ENCODE results near the gene ARHGEF6. TPM values are rescaled to one million over a fixed set of nuclear protein-coding genes. Genes with fewer than 3 reads are reported as not detected.

The ARHGEF6 gene
- polyA plus RNA-seq, 1 donor from 2014 or later: 1.8 TPM

DNA sequence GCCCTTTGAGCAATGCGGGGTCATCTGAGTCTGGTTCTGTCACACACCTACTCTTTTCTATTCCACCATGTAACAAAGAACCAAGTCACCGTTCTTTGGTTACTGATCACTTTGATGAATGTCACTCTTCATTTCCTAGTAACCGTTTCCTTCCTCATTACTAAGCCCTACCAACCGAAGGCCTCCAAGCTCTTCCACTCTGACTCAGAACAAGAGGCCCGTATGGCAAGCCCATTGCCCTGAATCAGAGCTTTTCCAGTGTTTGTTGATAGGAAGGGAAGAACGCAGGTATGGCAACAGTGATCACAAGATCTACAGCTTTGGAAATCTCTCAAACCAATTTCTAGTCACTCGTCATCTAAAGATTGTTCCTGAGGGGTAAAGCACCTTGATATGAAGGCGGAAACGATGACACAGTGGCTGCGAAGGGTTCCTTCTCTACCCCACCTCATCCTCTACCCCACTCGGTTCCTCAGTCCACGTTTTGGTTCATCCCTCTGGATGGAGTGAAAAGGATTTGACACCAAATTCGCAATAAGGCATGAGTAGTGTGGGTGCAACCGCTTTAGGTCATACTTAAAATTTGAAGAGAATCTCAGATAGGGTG, 160.7 kb downstream of the ARHGEF6 start:
- Histone ChIP-seq H3K9me2 (ENCODE audit: insufficient read depth, low read length) (no peaks in the 10 kb centered on the region), H3K36me3 (ENCODE audit: insufficient read depth, low read length) (no peaks in the 10 kb centered on the region), H2AFZ (ENCODE audit: low read depth, low read length) (no peak overlapping the region), H3F3A (ENCODE audit: insufficient read depth, low read length, poor library complexity, severe bottlenecking) (no peaks in the 10 kb centered on the region), H4K20me1 (ENCODE audit: insufficient read depth) (no peaks in the 10 kb centered on the region), H3K4me3 (ENCODE audit: low read length) (no peak overlapping the region), H3K9ac (ENCODE audit: low read length) (no peak overlapping the region), H3K27me3 (ENCODE audit: insufficient read depth, low read depth, low read length) (no peaks in the 10 kb centered on the region), H3K27ac (ENCODE audit: low read length) (no peak overlapping the region), H3K4me2 (ENCODE audit: low read length) (no peak overlapping the region), H3K9me3 (ENCODE audit: low read length) (no peaks in the 10 kb centered on the region), H3K79me2 (replicated peaks; ENCODE audit: insufficient read depth, low read length) (no peaks in the 10 kb centered on the region)
- TF ChIP-seq POLR2AphosphoS5 (IDR thresholded peaks at IDR 0.05) (no peak), RAD21 (conservative IDR thresholded peaks at IDR 0.05) (no peak), EP300 (conservative IDR thresholded peaks at IDR 0.05; ENCODE audit: poor library complexity, severe bottlenecking) (no peak), EZH2 (IDR thresholded peaks at IDR 0.05; ENCODE audit: borderline replicate concordance, insufficient read depth, low read length, poor library complexity, severe bottlenecking) (no peak), TAF1 (IDR thresholded peaks at IDR 0.05; ENCODE audit: low read depth) (no peak), SMC3 (conservative IDR thresholded peaks at IDR 0.05; ENCODE audit: poor library complexity) (no peak)
- TF ChIP-seq, protein P1, sequence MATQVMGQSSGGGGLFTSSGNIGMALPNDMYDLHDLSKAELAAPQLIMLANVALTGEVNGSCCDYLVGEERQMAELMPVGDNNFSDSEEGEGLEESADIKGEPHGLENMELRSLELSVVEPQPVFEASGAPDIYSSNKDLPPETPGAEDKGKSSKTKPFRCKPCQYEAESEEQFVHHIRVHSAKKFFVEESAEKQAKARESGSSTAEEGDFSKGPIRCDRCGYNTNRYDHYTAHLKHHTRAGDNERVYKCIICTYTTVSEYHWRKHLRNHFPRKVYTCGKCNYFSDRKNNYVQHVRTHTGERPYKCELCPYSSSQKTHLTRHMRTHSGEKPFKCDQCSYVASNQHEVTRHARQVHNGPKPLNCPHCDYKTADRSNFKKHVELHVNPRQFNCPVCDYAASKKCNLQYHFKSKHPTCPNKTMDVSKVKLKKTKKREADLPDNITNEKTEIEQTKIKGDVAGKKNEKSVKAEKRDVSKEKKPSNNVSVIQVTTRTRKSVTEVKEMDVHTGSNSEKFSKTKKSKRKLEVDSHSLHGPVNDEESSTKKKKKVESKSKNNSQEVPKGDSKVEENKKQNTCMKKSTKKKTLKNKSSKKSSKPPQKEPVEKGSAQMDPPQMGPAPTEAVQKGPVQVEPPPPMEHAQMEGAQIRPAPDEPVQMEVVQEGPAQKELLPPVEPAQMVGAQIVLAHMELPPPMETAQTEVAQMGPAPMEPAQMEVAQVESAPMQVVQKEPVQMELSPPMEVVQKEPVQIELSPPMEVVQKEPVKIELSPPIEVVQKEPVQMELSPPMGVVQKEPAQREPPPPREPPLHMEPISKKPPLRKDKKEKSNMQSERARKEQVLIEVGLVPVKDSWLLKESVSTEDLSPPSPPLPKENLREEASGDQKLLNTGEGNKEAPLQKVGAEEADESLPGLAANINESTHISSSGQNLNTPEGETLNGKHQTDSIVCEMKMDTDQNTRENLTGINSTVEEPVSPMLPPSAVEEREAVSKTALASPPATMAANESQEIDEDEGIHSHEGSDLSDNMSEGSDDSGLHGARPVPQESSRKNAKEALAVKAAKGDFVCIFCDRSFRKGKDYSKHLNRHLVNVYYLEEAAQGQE (IDR thresholded peaks at IDR 0.05; ENCODE audit: borderline replicate concordance): no peak
- TF ChIP-seq, protein P2, sequence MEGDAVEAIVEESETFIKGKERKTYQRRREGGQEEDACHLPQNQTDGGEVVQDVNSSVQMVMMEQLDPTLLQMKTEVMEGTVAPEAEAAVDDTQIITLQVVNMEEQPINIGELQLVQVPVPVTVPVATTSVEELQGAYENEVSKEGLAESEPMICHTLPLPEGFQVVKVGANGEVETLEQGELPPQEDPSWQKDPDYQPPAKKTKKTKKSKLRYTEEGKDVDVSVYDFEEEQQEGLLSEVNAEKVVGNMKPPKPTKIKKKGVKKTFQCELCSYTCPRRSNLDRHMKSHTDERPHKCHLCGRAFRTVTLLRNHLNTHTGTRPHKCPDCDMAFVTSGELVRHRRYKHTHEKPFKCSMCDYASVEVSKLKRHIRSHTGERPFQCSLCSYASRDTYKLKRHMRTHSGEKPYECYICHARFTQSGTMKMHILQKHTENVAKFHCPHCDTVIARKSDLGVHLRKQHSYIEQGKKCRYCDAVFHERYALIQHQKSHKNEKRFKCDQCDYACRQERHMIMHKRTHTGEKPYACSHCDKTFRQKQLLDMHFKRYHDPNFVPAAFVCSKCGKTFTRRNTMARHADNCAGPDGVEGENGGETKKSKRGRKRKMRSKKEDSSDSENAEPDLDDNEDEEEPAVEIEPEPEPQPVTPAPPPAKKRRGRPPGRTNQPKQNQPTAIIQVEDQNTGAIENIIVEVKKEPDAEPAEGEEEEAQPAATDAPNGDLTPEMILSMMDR (IDR thresholded peaks at IDR 0.05; ENCODE audit: poor library complexity, severe bottlenecking): no peak

DNA sequence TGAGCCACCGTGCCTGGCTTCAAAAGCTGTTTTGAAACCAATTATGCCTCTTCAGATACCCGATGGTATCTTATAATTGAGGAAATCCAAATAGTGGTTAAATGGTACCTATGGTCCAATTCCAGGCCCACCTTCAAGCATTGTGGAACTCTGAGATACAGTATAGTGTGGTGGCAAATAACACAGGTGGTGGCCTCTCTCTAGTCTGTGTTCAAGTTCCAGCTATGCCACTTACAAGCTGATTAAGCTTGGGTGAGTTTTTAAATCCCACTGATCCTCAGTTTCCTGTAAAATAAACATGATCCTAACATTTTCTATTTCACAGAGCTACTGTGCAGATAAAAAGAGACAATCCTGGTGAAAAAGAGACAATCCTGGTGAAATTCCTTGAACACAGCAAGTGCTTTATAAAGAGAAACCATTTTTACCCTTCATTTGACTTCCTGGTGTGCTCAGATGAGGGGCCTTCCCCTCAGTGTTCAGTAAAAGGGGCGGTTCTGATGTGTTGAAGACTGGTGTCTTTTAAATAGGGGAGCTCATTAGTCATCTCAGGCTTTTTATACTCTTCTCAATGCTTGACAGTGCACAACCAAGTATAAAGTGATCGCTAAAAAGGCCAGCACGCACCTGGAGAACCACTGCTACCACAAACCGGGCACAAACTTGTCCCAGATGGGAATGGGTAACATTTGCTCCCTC, 163.6 kb downstream of the ARHGEF6 start:
- no peaks in the 10 kb centered on the region for H3K27me3 ChIP-seq (ENCODE audit: insufficient read depth, low read depth, low read length)
- no peaks in the 10 kb centered on the region for H3K79me2 ChIP-seq (replicated peaks; ENCODE audit: insufficient read depth, low read length)
- H3K27ac ChIP-seq (ENCODE audit: low read length): no peak overlapping the region
- TF ChIP-seq TAF1 (IDR thresholded peaks at IDR 0.05; ENCODE audit: low read depth): no peak
- TF ChIP-seq, protein P2 (IDR thresholded peaks at IDR 0.05; ENCODE audit: poor library complexity, severe bottlenecking): no peak
- TF ChIP-seq MXI1 (conservative IDR thresholded peaks at IDR 0.05; ENCODE audit: poor library complexity, severe bottlenecking): no peak
- no peak for TF ChIP-seq EZH2 (IDR thresholded peaks at IDR 0.05; ENCODE audit: borderline replicate concordance, insufficient read depth, low read length, poor library complexity, severe bottlenecking)
- TF ChIP-seq POLR2AphosphoS5 (IDR thresholded peaks at IDR 0.05): no peak
- TF ChIP-seq EP300 (conservative IDR thresholded peaks at IDR 0.05; ENCODE audit: poor library complexity, severe bottlenecking): no peak
- TF ChIP-seq, protein P1 (IDR thresholded peaks at IDR 0.05; ENCODE audit: borderline replicate concordance): no peak
- TF ChIP-seq SMC3 (conservative IDR thresholded peaks at IDR 0.05; ENCODE audit: poor library complexity): no peak
- no peak for TF ChIP-seq RAD21 (conservative IDR thresholded peaks at IDR 0.05)
- no peaks in the 10 kb centered on the region for H3K36me3 ChIP-seq (ENCODE audit: insufficient read depth, low read length)
- no peaks in the 10 kb centered on the region for H4K20me1 ChIP-seq (ENCODE audit: insufficient read depth)
- H3K9me3 ChIP-seq (ENCODE audit: low read length): no peaks in the 10 kb centered on the region
- H3K4me3 ChIP-seq (ENCODE audit: low read length): no peak overlapping the region
- H3K9me2 ChIP-seq (ENCODE audit: insufficient read depth, low read length): no peaks in the 10 kb centered on the region
- H3K4me2 ChIP-seq (ENCODE audit: low read length): no peak overlapping the region
- no peak overlapping the region for H3K9ac ChIP-seq (ENCODE audit: low read length)
- H2AFZ ChIP-seq (ENCODE audit: low read depth, low read length): no peak overlapping the region
- H3F3A ChIP-seq (ENCODE audit: insufficient read depth, low read length, poor library complexity, severe bottlenecking): no peaks in the 10 kb centered on the region
